NCI-H1092 treated with DMSO at 0.1 percent for 48 hours (cell line): ENCODE results near the gene THPO.
A peak's percentile ranks its signal among the peaks of the same experiment; 100 is the strongest.
"Not testable (repeated sequence)": the region's sequence is repeated elsewhere in the genome, so short reads cannot be mapped to it uniquely, and the experiment has no call there.

Experiments
- DNase-seq: peaks from one replicate; lab custom pipeline; 2025; lab: John Stamatoyannopoulos, UW

Gene THPO

GRCh38 chr3:184349563-184350470 lies 28.2 kb downstream of the THPO start:
- DNase-seq = no peak

DNA sequence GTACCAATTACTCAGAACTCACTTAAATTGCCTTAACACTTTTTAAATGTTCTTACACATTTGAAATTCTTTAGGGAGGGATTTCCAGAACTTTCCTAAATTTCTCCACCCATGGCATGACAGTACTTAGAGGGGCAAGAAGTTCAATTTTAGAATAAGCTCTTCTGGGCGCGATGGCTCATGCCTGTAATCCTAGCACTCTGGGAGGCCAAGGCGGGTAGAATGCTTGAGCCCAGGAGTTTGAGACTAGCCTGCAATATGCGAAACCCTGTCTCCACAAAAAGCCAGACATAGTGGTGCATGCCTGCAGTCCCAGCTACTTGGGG lies 30.0 kb downstream of the THPO start:
- DNase-seq = no peak

DNA sequence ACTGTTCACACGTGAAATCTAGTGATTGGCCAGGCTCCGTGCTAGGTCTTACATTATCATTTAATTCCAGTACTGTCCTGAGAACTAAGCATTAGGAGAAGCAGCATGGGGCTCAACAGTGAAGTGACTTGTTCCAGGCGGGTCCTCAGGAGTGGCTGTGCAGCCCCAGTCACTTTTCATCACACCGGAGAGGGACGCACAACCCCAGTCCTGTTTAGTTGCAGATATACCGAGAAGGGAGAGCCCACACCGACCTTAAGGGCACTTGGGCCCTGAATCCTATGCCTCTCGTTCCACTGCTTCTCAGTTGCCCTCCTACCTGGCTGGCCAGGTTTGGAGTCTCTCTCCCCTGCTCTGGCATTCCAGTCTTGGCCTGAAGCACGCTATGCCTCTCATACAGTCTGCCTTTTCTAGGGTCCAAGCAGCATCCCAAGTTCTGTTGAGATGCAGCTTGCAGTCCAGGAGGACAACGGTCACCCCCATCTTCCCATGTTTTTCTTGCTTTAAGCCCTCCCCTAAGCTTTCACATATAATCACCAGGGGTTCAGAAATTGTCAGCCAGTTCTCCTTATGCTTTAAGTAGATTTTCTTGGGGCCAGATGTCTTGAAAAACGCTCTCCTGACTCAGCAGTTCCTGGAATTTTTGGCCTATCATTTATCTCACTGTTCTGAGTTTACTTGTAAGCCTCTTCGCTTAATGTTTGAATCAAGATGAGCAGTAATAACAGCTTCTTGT lies 30.5 kb downstream of the THPO start:
- DNase-seq = no peak

- DNase-seq = no peak
Observed at GRCh38 chr3:184346480-184347190, 31.4 kb downstream of the THPO start.

GRCh38 chr3:184345317-184346144 lies 32.5 kb downstream of the THPO start:
- DNase-seq = no peak

- DNase-seq = no peak
Observed at GRCh38 chr3:184344579-184345316, 33.3 kb downstream of the THPO start.

DNA sequence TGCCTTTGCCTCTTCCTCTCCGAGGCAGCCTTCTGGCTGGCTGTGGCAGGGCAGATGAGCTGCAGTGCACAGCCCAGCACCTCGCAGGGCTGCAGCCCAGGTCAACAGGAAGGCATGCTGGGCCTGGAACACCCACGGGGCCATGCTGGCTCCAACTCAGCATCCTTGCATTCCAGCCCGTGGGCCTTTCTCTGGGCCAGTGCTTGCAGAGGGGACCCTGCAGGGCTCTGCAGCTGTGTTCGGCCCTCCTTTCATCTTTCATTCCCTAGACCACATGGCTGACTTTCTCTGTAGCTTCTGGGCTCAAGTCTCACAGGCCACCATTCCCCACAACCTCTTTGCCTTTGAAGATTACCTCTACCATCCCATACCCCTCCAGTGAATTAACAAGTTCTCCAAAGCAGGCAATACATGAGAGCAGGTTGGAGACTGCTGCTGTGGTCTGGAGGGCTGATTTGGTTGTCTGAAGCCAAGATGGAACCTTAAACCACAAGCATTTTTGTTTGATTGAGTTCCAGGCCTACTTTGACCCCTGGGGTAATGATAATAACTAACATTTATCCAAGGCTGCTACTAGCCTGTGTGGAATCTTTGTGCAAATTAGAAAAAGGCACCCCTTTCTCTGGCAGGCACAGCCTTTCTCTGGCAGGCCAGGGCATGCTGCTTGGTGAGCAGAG lies 34.7 kb downstream of the THPO start:
- DNase-seq = no peak

DNA sequence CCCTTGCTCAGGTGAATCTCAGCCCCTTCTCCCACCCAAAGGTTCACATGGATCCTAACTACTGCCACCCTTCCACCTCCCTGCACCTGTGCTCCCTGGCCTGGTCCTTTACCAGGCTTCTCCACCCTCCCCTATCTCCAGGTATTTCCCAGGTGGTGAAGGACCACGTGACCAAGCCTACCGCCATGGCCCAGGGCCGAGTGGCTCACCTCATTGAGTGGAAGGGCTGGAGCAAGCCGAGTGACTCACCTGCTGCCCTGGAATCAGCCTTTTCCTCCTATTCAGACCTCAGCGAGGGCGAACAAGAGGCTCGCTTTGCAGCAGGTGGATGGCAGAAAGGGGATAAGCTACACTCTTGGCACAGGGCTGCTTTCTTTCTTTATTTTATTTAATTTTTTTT lies 36.1 kb downstream of the THPO start:
- no peak for DNase-seq

DNA sequence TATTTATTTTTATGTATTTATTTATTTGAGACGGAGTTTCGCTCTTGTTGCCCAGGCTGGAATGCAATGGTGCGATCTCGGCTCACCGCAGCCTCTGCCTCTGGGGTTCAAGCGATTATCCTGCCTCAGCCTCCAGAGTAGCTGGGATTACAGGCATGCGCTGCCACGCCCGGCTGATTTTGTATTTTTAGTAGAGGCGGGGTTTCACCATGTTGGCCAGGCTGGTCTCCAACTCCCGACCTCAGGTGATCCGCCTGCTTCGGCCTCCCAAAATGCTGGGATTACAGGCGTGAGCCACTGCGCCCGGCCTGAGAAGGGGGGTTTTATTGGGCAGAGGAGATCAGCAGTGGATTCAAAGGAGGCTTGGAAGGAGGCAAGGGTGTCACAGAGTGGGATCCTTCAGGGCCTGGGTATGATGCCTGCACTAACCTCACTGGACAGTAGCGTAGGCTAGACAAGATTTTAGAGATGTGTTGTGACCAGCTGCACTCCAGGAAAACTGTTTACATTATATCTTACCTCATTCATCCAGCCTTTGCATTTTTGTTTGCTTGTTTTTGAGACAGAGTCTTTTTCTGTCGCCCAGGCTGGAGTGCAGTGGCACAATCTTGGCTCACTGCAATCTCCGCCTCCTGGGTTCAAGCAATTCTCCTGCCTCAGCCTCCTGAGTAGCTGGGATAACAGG lies 38.4 kb downstream of the THPO start:
- DNase-seq = not testable (repeated sequence)

DNA sequence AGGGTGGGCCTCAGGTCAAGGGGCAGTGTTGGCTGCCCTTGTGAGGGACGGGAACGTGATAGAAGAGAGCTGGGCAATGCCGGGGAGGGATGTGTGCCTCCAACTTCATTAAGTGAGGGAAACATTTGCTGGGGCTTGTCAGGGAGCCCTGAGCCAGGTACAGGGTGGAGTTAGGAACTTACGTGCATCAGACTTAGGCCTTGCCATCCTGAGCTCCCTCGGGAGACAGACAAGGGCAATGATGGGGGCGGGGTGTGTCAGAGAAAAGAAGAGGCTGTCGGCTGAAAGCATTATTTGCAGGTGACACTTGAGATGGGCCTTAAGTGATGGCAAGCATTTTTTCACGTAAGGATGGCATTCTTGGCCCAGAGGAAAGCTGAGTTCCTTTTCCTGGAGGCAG lies 39.0 kb downstream of the THPO start:
- DNase-seq = peak; percentile 28

DNA sequence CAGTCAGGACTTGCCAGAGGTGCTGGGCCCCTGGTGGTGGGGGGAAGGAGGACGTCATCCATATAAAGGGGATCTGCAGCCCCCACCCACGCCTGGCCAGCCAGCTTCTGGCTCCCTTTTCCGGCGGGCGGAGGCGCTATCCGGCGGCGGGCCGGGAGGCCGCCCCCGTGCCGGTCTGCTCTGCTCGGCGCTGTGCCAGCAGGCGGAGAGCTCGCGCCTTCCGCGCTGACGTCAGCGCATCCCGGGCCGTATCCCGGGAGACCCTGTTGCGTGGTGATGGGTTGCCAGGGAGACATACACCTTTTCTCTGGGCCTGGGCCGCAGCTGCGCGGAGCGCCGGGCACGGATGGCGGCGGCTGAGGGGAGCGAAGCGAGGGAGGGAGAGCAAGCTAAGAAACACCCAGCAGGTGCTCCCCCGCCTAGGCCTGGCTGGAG lies 39.5 kb downstream of the THPO start:
- DNase-seq = peak; percentile 84

DNA sequence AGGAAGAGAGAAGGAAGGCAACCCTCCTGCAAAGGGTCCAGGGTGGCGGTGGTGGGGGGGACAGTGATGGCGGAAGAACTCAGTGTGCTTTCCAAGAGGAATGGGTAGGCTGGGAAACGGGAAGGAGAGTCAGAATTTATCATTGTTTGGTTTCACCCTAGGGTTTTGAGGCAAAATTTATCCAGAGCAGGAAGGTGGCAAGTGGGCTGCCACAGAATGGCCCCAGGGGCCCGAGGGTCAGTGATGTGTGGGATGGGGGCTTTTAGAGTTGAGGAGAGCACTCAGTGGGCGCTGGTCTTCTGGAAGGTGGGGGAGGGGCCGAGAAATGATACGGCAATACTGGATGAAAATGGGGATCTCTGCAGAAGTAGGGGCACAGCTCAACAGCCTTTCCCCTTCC lies 40.0 kb downstream of the THPO start:
- DNase-seq = no peak

GRCh38 chr3:184337399-184337714 lies 40.6 kb downstream of the THPO start, which contains the start of gene FAM131A:
TSS of gene FAM131A (plus strand) at chr3:184337600. CDS start at chr3:184337631, 31 bp downstream.
- DNase-seq = no peak

DNA sequence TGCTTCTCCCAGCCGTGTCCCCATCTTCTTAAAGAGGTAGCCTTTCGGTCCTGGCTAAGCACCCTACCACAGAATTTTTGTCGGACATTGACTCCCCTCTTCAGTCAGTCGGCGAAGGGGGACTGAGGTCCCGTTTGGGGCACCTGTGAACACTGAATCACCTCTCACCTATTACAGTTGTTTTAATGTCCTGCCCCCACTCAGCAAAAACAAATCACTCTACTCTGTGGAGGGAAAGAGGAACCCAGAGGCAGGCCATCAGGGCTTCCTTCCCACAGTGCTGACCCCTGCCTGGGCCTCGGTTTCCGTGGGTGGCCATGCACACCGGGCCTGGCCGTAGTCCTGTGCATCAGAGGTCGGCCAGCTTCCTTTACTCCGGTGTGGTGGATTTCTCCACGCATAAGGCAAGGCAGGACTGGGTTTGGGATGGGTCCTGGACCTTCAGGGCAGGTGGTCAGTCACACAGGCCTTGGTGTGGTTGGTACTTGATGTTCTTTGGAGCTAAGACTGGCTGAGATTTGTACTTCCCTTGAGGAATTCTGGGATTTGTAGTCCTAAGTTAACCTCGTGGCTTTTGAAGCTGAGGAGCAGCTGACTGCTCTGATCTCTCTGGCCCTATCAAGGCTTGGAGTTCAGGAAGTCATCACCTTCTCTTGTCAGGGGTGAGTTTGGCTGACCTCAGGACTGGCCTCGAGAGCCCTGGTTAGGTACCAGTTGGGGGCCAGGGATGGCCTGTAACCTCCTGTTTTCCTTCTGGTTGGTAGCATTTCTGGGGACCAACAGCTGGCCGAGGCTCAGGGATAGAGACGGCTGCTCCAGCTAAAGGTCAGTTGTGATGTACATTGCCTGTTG lies 41.2 kb downstream of the THPO start:
- DNase-seq = no peak

- DNase-seq = peak; percentile 65
Observed at GRCh38 chr3:184335661-184336546, 42.1 kb downstream of the THPO start.

DNA sequence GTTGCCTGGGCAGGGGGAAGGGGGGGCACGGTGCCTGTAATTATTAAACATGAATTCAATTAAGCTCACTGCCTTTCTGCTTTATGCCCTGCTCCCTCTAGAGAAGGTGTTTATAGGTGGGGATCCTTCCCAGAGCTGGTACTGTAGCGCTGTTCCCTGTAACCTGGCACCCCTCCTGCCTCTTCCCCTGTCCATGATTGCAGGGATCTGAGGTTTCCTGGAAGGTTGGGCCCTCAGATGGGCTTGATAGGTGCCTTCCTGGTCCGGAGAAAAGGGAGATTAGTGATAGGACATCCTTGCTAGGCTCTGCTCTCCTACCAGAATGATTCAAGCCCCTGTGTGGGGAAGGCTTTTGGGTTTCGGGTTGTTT lies 42.7 kb downstream of the THPO start:
- DNase-seq = no peak

GRCh38 chr3:184334470-184335158 lies 43.4 kb downstream of the THPO start:
- DNase-seq = no peak
